C4-2B (cell line): ENCODE results near the gene SHISA8.

Experiments
- ZFX ChIP-seq: fragments of 450-650 bp; IDR thresholded peaks from 2 replicates; pipeline ENCODE4 v1.6.1; 2017
- TF ChIP-seq, protein P1 (sequence below): fragments of 450-650 bp; conservative IDR thresholded peaks from 2 replicates; pipeline ENCODE4 v1.5.1; 2017; ENCODE audit warnings: mild to moderate bottlenecking

- TF ChIP-seq, protein P1, sequence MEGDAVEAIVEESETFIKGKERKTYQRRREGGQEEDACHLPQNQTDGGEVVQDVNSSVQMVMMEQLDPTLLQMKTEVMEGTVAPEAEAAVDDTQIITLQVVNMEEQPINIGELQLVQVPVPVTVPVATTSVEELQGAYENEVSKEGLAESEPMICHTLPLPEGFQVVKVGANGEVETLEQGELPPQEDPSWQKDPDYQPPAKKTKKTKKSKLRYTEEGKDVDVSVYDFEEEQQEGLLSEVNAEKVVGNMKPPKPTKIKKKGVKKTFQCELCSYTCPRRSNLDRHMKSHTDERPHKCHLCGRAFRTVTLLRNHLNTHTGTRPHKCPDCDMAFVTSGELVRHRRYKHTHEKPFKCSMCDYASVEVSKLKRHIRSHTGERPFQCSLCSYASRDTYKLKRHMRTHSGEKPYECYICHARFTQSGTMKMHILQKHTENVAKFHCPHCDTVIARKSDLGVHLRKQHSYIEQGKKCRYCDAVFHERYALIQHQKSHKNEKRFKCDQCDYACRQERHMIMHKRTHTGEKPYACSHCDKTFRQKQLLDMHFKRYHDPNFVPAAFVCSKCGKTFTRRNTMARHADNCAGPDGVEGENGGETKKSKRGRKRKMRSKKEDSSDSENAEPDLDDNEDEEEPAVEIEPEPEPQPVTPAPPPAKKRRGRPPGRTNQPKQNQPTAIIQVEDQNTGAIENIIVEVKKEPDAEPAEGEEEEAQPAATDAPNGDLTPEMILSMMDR = no peak
- no peak for TF ChIP-seq ZFX
Observed at GRCh38 chr22:41888627-41889200, 26.2 kb downstream of the SHISA8 start.
